HG02973 (cell line): ENCODE results near the gene SNAPC4.
"Not testable (repeated sequence)": the region's sequence is repeated elsewhere in the genome, so short reads cannot be mapped to it uniquely, and the experiment has no call there.

Source experiments
- ATAC-seq: cut with Tn5 transposase; IDR thresholded peaks from one replicate; pipeline ENCODE4 v1.9.1; 2021; ENCODE audit warnings: moderate library complexity; ENCODE audit not compliant: unreplicated experiment

The SNAPC4 gene

GRCh38 chr9:136433849-136434579, 34.0 kb upstream of the SNAPC4 start:
- ATAC-seq: no peak

GRCh38 chr9:136433043-136433715, 33.2 kb upstream of the SNAPC4 start:
- ATAC-seq: no peak

GRCh38 chr9:136432591-136432990, 32.6 kb upstream of the SNAPC4 start:
- no peak for ATAC-seq

DNA sequence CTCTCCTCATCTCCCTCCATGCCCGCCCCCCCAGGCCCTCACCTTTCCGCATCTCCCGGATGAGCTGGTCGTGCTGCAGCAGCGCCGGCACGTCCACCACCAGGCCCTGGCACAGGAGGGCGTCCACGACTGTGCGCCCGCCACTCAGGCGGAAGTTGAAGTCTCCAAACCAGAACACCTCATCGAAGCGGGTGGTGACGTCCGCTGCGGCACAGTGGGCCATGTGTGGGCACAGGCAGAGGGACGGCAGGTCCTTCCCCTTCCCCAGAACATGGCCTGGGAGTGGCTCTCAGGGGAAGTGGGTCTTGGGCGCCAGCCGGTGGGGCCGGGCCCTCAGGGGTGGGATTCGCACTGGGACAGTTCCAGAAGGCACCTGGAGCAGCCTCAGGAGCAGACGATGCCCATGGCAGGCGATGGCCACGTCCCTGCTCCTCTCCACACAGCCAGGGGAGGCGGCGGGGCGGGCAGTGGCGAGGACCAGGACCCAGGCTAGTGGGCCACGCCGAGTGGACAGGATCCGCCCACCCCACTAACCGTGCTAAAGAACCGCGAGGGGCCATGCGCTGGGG, 31.9 kb upstream of the SNAPC4 start:
- no peak for ATAC-seq

DNA sequence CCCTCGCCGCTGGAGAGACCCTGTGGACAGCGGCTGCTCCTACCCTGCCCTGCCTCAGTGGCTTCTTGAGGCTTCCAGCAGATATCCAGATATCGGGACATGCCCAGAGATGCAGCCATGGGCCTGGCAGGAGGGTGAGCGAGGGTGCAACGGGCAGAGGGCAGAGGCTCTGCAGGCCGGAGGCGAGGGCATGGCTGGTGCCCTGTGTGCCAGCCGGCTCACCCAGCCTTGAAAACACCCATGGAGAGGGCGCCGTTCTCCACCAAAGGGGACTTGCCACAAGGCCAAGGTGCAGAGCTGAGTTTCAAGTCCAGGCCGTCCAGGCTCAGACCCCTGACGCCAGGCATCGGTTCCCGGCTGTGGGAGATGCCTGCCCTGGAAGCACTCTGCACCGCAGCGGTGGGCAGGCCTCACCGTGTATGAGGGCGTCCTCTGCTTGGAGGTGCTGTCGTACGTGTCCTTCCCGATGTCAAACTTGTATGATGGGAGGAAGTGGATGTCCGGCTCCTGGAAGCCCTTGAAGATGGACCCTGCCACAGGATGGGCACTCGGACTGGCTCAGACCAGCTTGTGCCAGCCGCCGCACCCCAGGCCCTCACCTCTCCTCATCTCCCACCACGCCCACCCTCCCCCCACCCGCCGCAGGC, 30.7 kb upstream of the SNAPC4 start:
- ATAC-seq: no peak

DNA sequence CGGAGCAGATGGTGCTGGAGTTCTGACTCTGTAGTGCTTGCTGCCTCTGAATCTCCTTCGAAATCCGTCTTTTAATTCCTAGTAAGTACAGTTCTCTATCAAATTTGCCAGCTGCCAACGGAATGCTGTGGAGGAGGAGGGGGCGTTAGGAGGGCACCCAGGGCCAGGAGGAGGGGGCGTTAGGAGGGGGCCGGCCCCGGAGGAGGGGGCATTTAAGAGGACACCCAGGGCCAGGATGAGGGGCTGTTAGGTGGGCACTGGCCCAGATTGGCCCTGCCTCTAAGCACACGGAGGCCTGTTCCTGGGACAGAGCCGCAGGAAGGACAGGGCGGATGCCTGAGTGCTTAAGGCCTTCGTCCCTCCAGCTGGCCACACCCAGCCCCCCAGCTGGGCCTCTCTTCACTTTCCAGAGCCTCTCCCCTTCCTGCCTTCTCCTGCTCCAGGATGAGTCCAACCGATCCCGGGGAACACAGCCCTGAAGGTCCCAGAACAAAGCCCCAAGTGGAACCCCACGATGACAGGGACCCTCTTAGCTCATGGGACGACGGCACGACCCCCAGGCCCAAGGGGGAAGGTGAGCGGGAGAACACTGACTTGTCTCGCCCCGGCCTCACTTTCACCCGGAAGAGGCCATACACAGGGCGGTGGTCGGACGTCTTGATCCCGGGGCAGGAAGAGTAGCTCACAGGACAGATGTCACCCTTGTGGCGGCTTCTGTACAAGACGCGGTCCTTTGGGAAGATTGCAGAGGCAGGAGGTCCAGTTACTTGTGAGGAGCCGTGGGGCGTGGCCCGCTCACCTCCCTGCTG, 29.9 kb upstream of the SNAPC4 start:
- no peak for ATAC-seq

DNA sequence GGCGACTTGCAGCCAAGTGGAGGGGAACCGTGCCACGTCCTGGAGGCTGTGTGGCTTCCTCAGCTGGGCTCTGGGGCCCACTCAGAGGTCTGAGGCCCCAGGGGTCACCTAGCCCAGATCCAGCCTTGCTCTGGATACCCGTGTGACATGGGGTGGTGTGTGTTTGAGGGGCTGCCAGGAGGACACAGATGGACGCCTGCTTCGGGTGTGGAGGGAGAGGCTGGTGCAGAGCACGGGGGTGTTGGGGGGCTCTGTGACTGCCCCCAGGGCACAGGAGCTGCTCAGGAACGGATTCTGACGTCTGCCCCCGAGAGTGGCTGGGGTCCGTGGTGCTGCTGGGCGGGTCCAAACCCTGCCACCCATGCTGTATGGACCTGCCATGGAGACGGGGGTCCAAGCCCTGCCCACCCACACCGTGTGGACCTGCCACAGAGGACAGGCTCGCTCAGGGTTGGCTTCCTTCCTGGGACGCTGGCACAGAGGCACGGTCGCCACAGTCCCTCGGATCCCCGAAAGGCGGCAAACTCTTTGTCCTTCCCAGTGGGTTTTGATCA, 29.2 kb upstream of the SNAPC4 start:
- no peak for ATAC-seq

DNA sequence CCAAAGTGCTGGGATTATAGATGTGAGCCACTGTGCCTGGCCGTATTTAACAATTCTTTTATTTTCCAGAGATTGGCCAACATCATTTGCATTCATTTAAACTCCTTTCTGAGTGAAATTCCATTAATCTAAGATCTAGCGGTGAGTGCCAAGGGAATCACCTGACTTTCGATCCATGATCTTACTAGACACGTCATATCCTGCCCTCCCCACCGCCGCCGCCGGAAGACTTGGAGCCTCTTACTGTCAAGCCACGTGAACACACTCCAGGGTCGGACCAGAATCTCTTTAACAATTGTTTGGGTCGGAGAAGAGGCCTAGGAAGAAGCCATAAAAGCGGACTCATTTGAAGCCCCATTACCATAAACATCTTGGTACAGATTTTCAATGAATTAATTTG, 26.8 kb upstream of the SNAPC4 start:
- ATAC-seq: no peak

DNA sequence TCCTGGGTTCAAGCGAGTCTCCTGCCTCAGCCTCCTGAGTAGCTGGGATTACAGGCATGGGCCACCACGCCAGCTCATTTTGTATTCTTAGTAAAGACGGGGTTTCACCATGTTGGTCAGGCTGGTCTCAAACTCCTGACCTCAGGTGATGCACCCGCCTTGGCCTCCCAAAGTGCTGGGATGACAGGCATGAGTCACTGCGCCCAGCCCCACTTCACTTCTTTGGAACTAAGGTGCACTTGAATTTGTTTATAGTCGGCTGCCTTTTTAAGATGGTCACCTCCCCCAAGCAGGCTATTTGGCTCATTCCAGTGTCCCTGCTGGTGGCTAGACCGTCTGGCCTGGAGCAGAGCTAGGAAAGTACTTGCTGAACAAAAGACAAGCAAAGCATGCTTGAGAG, 25.4 kb upstream of the SNAPC4 start:
- ATAC-seq: not testable (repeated sequence)

DNA sequence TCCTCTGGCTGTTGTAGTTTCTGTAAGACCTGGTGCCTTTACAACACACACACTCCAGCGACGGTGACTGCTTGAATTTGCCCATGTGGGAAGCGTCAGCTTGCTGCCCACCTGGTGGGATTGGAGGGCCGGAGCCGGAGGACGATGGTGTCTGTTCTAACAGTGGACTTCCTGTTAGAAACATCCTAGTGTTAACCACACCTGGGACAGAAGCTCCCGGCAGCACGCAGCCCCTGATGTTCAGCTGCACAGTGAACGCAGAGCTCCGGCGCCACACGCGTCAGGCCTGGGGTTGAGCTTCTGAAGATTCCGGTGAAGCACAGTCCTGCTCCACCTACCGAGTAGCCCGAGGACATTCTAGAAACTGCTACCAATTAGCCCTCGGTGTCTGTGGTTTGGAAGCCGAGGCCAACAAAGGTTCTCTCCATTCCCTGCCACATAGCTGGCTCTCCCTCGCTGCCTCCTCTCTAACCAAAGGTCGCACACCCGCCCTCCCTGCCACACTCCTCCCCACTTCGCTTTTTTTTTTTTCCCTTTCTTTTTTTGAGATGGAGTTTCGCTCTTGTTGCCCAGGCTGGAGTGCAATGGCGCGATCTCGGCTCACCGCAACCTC, 24.9 kb upstream of the SNAPC4 start:
- no peak for ATAC-seq

- ATAC-seq: no peak
Observed at GRCh38 chr9:136423432-136424146, 23.6 kb upstream of the SNAPC4 start.

- ATAC-seq: no peak
Observed at GRCh38 chr9:136422876-136423275, 22.9 kb upstream of the SNAPC4 start.

DNA sequence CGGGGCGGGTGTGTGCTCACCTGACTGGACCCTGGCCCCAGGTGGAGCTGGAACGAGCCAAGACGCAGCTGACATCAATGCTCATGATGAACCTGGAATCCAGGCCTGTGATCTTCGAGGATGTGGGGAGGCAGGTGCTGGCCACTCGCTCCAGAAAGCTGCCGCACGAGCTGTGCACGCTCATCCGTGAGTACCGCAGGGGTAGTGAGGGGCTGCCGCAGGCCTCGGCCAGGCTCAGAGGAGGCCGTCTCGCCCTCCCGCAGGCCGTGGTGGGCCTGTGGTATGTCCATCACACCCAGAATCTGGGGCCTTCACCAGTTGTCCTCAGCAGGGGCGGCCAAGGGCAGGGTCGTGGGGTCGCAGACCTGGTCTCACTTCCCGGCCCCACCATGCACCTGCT, 21.8 kb upstream of the SNAPC4 start:
- ATAC-seq: no peak

- ATAC-seq: no peak
Observed at GRCh38 chr9:136419092-136419420, 19.1 kb upstream of the SNAPC4 start.

DNA sequence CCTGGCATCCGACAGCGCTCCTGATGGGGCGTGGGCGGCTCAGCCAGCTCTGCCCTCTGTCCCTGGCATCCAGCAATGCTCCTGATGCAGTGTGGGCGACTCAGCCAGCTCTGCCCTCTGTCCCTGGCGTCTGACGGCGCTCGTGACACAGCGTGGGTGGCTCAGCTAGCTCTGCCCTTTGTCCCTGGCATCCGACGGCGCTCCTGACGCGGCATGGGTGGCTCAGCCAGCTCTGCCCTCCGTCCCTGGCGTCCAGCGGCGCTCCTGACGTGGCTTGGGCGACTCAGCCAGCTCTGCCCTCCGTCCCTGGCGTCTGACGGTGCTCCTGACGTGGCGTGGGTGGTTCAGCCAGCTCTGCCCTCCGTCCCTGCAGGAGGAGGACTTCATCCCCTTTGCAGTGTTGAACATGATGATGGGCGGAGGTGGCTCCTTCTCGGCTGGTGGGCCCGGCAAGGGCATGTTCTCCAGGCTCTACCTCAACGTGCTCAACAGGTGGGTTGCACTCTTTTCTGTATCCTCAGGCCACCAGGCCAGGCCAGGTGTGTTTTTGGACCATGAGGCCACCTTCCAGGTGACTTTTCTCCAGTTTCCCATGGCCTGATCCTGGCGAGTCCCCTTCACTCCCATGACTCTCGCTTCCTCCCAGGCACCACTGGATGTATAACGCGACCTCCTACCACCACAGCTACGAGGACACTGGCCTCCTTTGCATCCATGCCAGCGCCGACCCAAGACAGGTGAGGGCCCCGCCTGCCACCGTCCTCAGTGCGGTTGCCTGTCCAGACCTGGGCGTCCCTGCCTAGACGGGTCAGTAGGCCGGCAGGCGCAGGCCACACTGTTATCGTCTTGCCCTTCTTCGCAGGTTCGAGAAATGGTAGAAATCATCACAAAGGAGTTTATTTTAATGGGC, 18.5 kb upstream of the SNAPC4 start:
- no peak for ATAC-seq

- no peak for ATAC-seq
Observed at GRCh38 chr9:136416914-136417313, 16.9 kb upstream of the SNAPC4 start.

- no peak for ATAC-seq
Observed at GRCh38 chr9:136416427-136416826, 16.5 kb upstream of the SNAPC4 start.

GRCh38 chr9:136412962-136413361, 13.0 kb upstream of the SNAPC4 start:
- no peak for ATAC-seq

DNA sequence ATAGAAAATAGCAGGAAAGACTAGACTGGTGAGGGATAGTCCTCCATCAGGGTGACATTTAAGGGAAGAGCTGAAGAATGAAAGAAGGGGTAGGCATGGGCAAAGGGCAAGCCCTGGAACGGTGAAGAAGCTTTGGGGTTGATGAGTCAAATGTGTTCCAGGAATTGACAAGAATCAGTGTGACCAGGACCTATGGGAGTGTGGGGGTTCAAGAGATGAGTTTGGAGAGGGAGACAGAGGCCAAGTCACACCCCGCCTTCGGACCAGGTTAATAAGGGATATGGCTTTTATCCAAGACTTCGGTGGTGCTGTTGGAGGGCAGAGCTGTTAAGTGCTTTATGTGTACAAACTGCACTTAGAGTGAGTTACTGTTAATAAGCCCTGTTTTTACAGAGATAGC, 11.4 kb upstream of the SNAPC4 start:
- ATAC-seq: no peak
